Measurements from ENCODE around the gene SNX19.

The SNX19 gene

GRCh38 chr11:130872513-130872912 is 43.8 kb downstream of the SNX19 start:
- no peaks in the 10 kb centered on the region for H3K27me3 ChIP-seq (ENCODE audit: control insufficient read depth, insufficient read depth, low read length)
- no peak overlapping the region for H3K9ac ChIP-seq (ENCODE audit: low read length)
- H3K9me3 ChIP-seq (ENCODE audit: control insufficient read depth, insufficient read depth, low read depth, low read length): no peaks in the 10 kb centered on the region
- H3K36me3 ChIP-seq (ENCODE audit: control insufficient read depth, insufficient read depth, low read length): peaks cover 36% of the 10 kb centered on the region
- H3K4me3 ChIP-seq (ENCODE audit: low read depth, low read length): no peak overlapping the region
- peaks cover 4% of the 10 kb centered on the region; the same call in 1 of the 2 replicates for H3K4me1 ChIP-seq (ENCODE audit: control insufficient read depth, insufficient read depth, low read length)
- H3K27ac ChIP-seq (ENCODE audit: low read depth, low read length): no peak overlapping the region

DNA sequence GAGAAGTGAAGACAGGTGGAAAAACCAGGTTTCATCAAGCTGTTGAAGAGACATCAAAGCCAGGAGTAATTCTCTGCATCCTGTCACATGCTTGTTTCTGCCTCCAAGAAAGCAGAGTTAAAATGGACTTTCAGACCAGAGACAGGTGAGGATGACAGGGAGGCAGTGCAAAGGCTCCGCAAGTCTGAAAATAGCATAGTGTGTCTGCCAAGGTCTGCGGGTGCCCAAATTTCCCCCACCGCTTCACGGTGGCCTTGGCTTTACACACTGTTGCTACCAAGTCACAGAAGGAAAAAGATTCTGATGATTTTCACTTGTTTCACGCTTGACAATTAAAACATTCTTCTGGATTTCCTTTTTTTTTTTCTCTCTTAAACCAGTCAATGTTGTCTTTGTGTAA is 44.2 kb downstream of the SNX19 start:
- no peaks in the 10 kb centered on the region for H3K9me3 ChIP-seq (ENCODE audit: control insufficient read depth, insufficient read depth, low read depth, low read length)
- no peak overlapping the region for H3K27ac ChIP-seq (ENCODE audit: low read depth, low read length)
- no peaks in the 10 kb centered on the region for H3K27me3 ChIP-seq (ENCODE audit: control insufficient read depth, insufficient read depth, low read length)
- no peak overlapping the region for H3K9ac ChIP-seq (ENCODE audit: low read length)
- no peak overlapping the region for H3K4me3 ChIP-seq (ENCODE audit: low read depth, low read length)
- H3K36me3 ChIP-seq (ENCODE audit: control insufficient read depth, insufficient read depth, low read length): peaks cover 32% of the 10 kb centered on the region
- H3K4me1 ChIP-seq (ENCODE audit: control insufficient read depth, insufficient read depth, low read length): peaks cover 4% of the 10 kb centered on the region; the same call in 1 of the 2 replicates

- H3K27me3 ChIP-seq (ENCODE audit: control insufficient read depth, insufficient read depth, low read length): no peaks in the 10 kb centered on the region
- H3K4me3 ChIP-seq (ENCODE audit: low read depth, low read length): no peak overlapping the region
- H3K9ac ChIP-seq (ENCODE audit: low read length): no peak overlapping the region
- H3K36me3 ChIP-seq (ENCODE audit: control insufficient read depth, insufficient read depth, low read length): peaks cover 29% of the 10 kb centered on the region
- no peaks in the 10 kb centered on the region for H3K9me3 ChIP-seq (ENCODE audit: control insufficient read depth, insufficient read depth, low read depth, low read length)
- H3K27ac ChIP-seq (ENCODE audit: low read depth, low read length): no peak overlapping the region
- H3K4me1 ChIP-seq (ENCODE audit: control insufficient read depth, insufficient read depth, low read length): peaks cover 4% of the 10 kb centered on the region; the same call in 1 of the 2 replicates
Measured at GRCh38 chr11:130871616-130872015, 44.7 kb downstream of the SNX19 start.

- Histone ChIP-seq H3K4me1 (ENCODE audit: control insufficient read depth, insufficient read depth, low read length) (peaks cover 11% of the 10 kb centered on the region; the same call in 1 of the 2 replicates), H3K9me3 (ENCODE audit: control insufficient read depth, insufficient read depth, low read depth, low read length) (no peaks in the 10 kb centered on the region), H3K4me3 (ENCODE audit: low read depth, low read length) (no peak overlapping the region), H3K27me3 (ENCODE audit: control insufficient read depth, insufficient read depth, low read length) (no peaks in the 10 kb centered on the region), H3K27ac (ENCODE audit: low read depth, low read length) (no peak overlapping the region), H3K9ac (ENCODE audit: low read length) (no peak overlapping the region), H3K36me3 (ENCODE audit: control insufficient read depth, insufficient read depth, low read length) (peaks cover 22% of the 10 kb centered on the region)
Measured at GRCh38 chr11:130868721-130869390, 47.4 kb downstream of the SNX19 start.

DNA sequence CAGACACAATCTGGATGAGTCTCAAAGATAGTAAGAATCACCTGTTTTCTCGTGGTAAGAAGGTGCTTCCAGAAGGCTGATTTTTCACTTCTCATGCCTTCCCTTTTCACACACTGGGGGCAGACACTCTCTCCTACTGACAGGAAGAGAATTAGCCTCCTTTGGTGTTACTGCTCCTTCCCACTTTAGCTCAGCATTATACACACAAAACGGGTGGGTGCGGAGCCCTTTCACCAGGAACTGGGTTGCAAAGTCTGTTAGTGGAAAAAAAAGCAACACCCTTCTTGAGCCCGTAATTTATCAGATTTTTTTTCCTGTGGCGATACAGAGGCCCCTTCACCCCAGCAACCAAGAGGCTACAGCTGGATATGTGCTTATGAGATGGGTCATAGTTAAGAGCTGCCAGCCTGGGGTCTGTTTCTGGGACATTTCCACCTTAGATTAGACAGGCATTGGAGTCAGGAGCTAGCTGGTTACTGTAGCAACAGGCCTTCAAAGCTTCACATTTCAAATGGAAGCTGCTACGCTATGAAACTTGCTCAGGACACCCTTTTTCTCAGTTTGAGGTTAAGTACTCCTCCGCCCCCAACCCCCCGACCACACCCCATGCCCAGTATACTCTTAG is 48.1 kb downstream of the SNX19 start:
- peaks cover 11% of the 10 kb centered on the region; the same call in 1 of the 2 replicates for H3K4me1 ChIP-seq (ENCODE audit: control insufficient read depth, insufficient read depth, low read length)

GRCh38 chr11:130866831-130867230 is 49.4 kb downstream of the SNX19 start:
- H3K4me3 ChIP-seq (ENCODE audit: low read depth, low read length): no peak overlapping the region
- no peak overlapping the region for H3K9ac ChIP-seq (ENCODE audit: low read length)
- no peaks in the 10 kb centered on the region for H3K27me3 ChIP-seq (ENCODE audit: control insufficient read depth, insufficient read depth, low read length)
- H3K27ac ChIP-seq (ENCODE audit: low read depth, low read length): no peak overlapping the region
- H3K36me3 ChIP-seq (ENCODE audit: control insufficient read depth, insufficient read depth, low read length): peaks cover 11% of the 10 kb centered on the region
- H3K4me1 ChIP-seq (ENCODE audit: control insufficient read depth, insufficient read depth, low read length): peaks cover 11% of the 10 kb centered on the region; the same call in 1 of the 2 replicates
- no peaks in the 10 kb centered on the region for H3K9me3 ChIP-seq (ENCODE audit: control insufficient read depth, insufficient read depth, low read depth, low read length)

More for the DNA sequence above, 48.1 kb downstream of the SNX19 start:
- H3K9ac ChIP-seq (ENCODE audit: low read length): no peak overlapping the region
- H3K9me3 ChIP-seq (ENCODE audit: control insufficient read depth, insufficient read depth, low read depth, low read length): no peaks in the 10 kb centered on the region
- no peak overlapping the region for H3K4me3 ChIP-seq (ENCODE audit: low read depth, low read length)
- peaks cover 21% of the 10 kb centered on the region for H3K36me3 ChIP-seq (ENCODE audit: control insufficient read depth, insufficient read depth, low read length)
- no peaks in the 10 kb centered on the region for H3K27me3 ChIP-seq (ENCODE audit: control insufficient read depth, insufficient read depth, low read length)
- H3K27ac ChIP-seq (ENCODE audit: low read depth, low read length): no peak overlapping the region

- Histone ChIP-seq H3K27me3 (ENCODE audit: control insufficient read depth, insufficient read depth, low read length) (no peaks in the 10 kb centered on the region), H3K9ac (ENCODE audit: low read length) (no peak overlapping the region), H3K4me3 (ENCODE audit: low read depth, low read length) (no peak overlapping the region), H3K4me1 (ENCODE audit: control insufficient read depth, insufficient read depth, low read length) (peaks cover 11% of the 10 kb centered on the region; the same call in 1 of the 2 replicates), H3K27ac (ENCODE audit: low read depth, low read length) (no peak overlapping the region), H3K9me3 (ENCODE audit: control insufficient read depth, insufficient read depth, low read depth, low read length) (no peaks in the 10 kb centered on the region), H3K36me3 (ENCODE audit: control insufficient read depth, insufficient read depth, low read length) (peaks cover 3% of the 10 kb centered on the region; the same call in 1 of the 2 replicates)
Measured at GRCh38 chr11:130865774-130866114, 50.5 kb downstream of the SNX19 start.

GRCh38 chr11:130865091-130865773 is 51.0 kb downstream of the SNX19 start:
- no peak overlapping the region for H3K9ac ChIP-seq (ENCODE audit: low read length)
- H3K27me3 ChIP-seq (ENCODE audit: control insufficient read depth, insufficient read depth, low read length): no peaks in the 10 kb centered on the region
- H3K4me1 ChIP-seq (ENCODE audit: control insufficient read depth, insufficient read depth, low read length): peaks cover 11% of the 10 kb centered on the region; the same call in 1 of the 2 replicates
- peaks cover 3% of the 10 kb centered on the region; the same call in 1 of the 2 replicates for H3K36me3 ChIP-seq (ENCODE audit: control insufficient read depth, insufficient read depth, low read length)
- H3K27ac ChIP-seq (ENCODE audit: low read depth, low read length): no peak overlapping the region
- H3K4me3 ChIP-seq (ENCODE audit: low read depth, low read length): no peak overlapping the region
- H3K9me3 ChIP-seq (ENCODE audit: control insufficient read depth, insufficient read depth, low read depth, low read length): no peaks in the 10 kb centered on the region

GRCh38 chr11:130861902-130862860 is 54.1 kb downstream of the SNX19 start:
- Histone ChIP-seq H3K4me1 (ENCODE audit: control insufficient read depth, insufficient read depth, low read length) (peaks cover 7% of the 10 kb centered on the region; the same call in 1 of the 2 replicates), H3K36me3 (ENCODE audit: control insufficient read depth, insufficient read depth, low read length) (no peaks in the 10 kb centered on the region), H3K9ac (ENCODE audit: low read length) (no peak overlapping the region), H3K9me3 (ENCODE audit: control insufficient read depth, insufficient read depth, low read depth, low read length) (no peaks in the 10 kb centered on the region), H3K27me3 (ENCODE audit: control insufficient read depth, insufficient read depth, low read length) (no peaks in the 10 kb centered on the region), H3K4me3 (ENCODE audit: low read depth, low read length) (no peak overlapping the region), H3K27ac (ENCODE audit: low read depth, low read length) (no peak overlapping the region)

DNA sequence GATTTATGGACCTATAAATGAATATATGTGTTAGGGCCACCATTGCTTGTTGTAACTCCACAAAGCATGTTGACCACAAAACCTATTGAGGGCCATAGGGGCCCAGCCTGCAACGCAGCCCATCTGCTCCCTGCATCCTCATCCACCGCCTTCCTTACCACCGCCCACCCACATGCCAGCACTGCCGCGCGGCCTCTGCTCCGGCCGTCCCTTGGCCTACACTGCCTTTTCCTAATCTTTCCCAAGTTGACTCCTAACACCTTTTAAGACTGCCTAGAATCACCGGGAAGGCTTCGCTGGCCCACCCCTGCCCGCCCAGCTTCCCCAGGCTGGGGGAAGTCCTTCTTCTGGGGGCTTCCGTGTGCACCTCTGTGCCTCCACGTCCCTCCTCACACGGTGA is 55.0 kb downstream of the SNX19 start:
- no peaks in the 10 kb centered on the region for H3K27me3 ChIP-seq (ENCODE audit: control insufficient read depth, insufficient read depth, low read length)
- H3K36me3 ChIP-seq (ENCODE audit: control insufficient read depth, insufficient read depth, low read length): no peaks in the 10 kb centered on the region
- H3K9ac ChIP-seq (ENCODE audit: low read length): no peak overlapping the region

More for the DNA sequence above, 55.0 kb downstream of the SNX19 start:
- Histone ChIP-seq H3K9me3 (ENCODE audit: control insufficient read depth, insufficient read depth, low read depth, low read length) (no peaks in the 10 kb centered on the region), H3K4me3 (ENCODE audit: low read depth, low read length) (no peak overlapping the region), H3K27ac (ENCODE audit: low read depth, low read length) (no peak overlapping the region), H3K4me1 (ENCODE audit: control insufficient read depth, insufficient read depth, low read length) (peaks cover 7% of the 10 kb centered on the region; the same call in 1 of the 2 replicates)

All from HUES6 (cell line).